HCT116 (cell line): ENCODE measurements around the gene UGGT2. TPM values are rescaled to one million over a fixed set of nuclear protein-coding genes. Genes with fewer than 3 reads are reported as not detected.

Experiments
- ATAC-seq: fragments of 200-7000 bp; cut with Tn5 transposase; 2 replicates; pipeline ENCODE4 v1.9.1; 2020; ENCODE audit warnings: mild to moderate bottlenecking, moderate library complexity
- BruUV-seq: library from RNA; stranded (reverse); fragments of 400-500 nt; replicated peaks from 2 replicates; lab custom pipeline; 2021; lab: Mats Ljungman, UMichigan
- CTCF ChIA-PET: fragments of 300-600 bp; sonication (Branson Sonifier 250); formaldehyde crosslinking; loops from one replicate; lab custom pipeline; 2021; ENCODE audit warnings: antibody characterized with exemption; lab: Charles Lee
- POLR2A ChIA-PET: fragments of 300-600, 350-600 bp; sonication (Branson Sonifier 250); formaldehyde crosslinking; loops from one replicate; lab custom pipeline; 2021; ENCODE audit warnings: antibody characterized with exemption; lab: Charles Lee
- RAD21 ChIA-PET, 2 experiments: fragments of 300-600 bp; sonication (Branson Sonifier 250); formaldehyde crosslinking; loops; one replicate each; lab custom pipeline; 2023; ENCODE audit warnings: low total read pairs in 2 of 2; ENCODE audit not compliant: uncharacterized antibody in 2 of 2, unreplicated experiment in 2 of 2, low non-redundant PET in 1 of 2; lab: Charles Lee
- DNase-seq: peaks from one replicate; pipeline ENCODE4 v3.0.0-alpha.2; 2010; ENCODE audit warnings: low read depth, low spot score
- H2AFZ ChIP-seq: fragments of 200-600 bp; shearing (Covaris generic), sonication (generic); 2 replicates; pipeline ENCODE4 v1.6.1; 2017; ENCODE audit warnings: low read depth, mixed run types, mixed read lengths, antibody characterized with exemption, low read length; ENCODE audit not compliant: poor library complexity, severe bottlenecking
- H3K27ac ChIP-seq: 2 replicates; pipeline ENCODE4 v1.5.1; 2012; ENCODE audit warnings: low read depth, low read length
- H3K27me3 ChIP-seq: fragments of 200-600 bp; sonication (generic); 2 replicates; pipeline ENCODE4 v1.6.1; 2016; ENCODE audit warnings: mixed run types, low read length, mixed read lengths; ENCODE audit not compliant: insufficient read depth
- H3K36me3 ChIP-seq, 2 experiments: fragments of 200-500 bp in 1 of 2; fragments of 200-600 bp in 1 of 2; sonication (Bioruptor generic) in 1 of 2; sonication (generic) in 1 of 2; 2 replicates each; pipeline versions ENCODE4 v1.5.1 to v1.6.1; 2014 to 2016; ENCODE audit warnings: low read length in 2 of 2, inconsistent platforms in 1 of 2, mixed read lengths in 1 of 2, mixed run types in 1 of 2; ENCODE audit not compliant: insufficient read depth in 2 of 2, control insufficient read depth in 1 of 2
- H3K4me1 ChIP-seq, 2 experiments: fragments of 200-600 bp in 1 of 2; sonication (generic) in 1 of 2; 2 replicates each; pipeline versions ENCODE4 v1.5.1 to v1.6.1; 2012 to 2017; ENCODE audit warnings: low read length in 2 of 2, inconsistent platforms in 1 of 2, mild to moderate bottlenecking in 1 of 2, mixed read lengths in 1 of 2, mixed run types in 1 of 2, moderate library complexity in 1 of 2; ENCODE audit not compliant: insufficient read depth in 2 of 2, control insufficient read depth in 1 of 2
- H3K4me2 ChIP-seq: fragments of 200-600 bp; sonication (generic); 2 replicates; pipeline ENCODE4 v1.6.1; 2017; ENCODE audit warnings: mixed run types, low read length, mixed read lengths
- H3K4me3 ChIP-seq, 2 experiments: fragments of 200-600 bp in 1 of 2; sonication (generic) in 1 of 2; replicated peaks in 1 of 2; 2 replicates each; pipeline ENCODE4 v1.5.1; 2011 to 2016; ENCODE audit warnings: low read length in 2 of 2, control low read depth in 1 of 2, low read depth in 1 of 2, mild to moderate bottlenecking in 1 of 2, mixed read lengths in 1 of 2, mixed run types in 1 of 2
- H3K79me2 ChIP-seq: fragments of 200-600 bp; sonication (generic); 2 replicates; pipeline ENCODE4 v1.6.1; 2017; ENCODE audit warnings: mild to moderate bottlenecking, mixed run types, low read length, moderate library complexity, mixed read lengths; ENCODE audit not compliant: insufficient read depth
- H3K9ac ChIP-seq: fragments of 200-600 bp; sonication (generic); 2 replicates; pipeline ENCODE4 v1.6.1; 2016; ENCODE audit warnings: low read length, mixed read lengths
- H3K9me2 ChIP-seq: fragments of 200-600 bp; sonication (generic), shearing (Covaris generic); 2 replicates; pipeline ENCODE4 v1.6.1; 2017; ENCODE audit warnings: mixed run types, mild to moderate bottlenecking, moderate library complexity; ENCODE audit not compliant: insufficient read depth
- H3K9me3 ChIP-seq, 2 experiments: fragments of 200-500 bp in 1 of 2; fragments of 200-600 bp in 1 of 2; sonication (Bioruptor generic) in 1 of 2; sonication (generic) in 1 of 2; 2 replicates each; pipeline ENCODE4 v1.6.1; 2014 to 2017; ENCODE audit warnings: low read length in 2 of 2, mixed read lengths in 2 of 2, inconsistent platforms in 1 of 2, low read depth in 1 of 2, mild to moderate bottlenecking in 1 of 2, mixed run types in 1 of 2, moderate library complexity in 1 of 2; ENCODE audit not compliant: control insufficient read depth in 1 of 2, insufficient read depth in 1 of 2
- H4K20me1 ChIP-seq: fragments of 200-600 bp; sonication (generic), shearing (Covaris generic); 2 replicates; pipeline ENCODE4 v1.6.1; 2017; ENCODE audit warnings: mixed run types, mild to moderate bottlenecking, moderate library complexity; ENCODE audit not compliant: insufficient read depth
- CBX3 ChIP-seq: IDR thresholded peaks from 2 replicates; pipeline ENCODE4 v1.6.1; 2012; ENCODE audit warnings: low read depth
- EZH2phosphoT487 ChIP-seq: fragments of 200-600 bp; IDR thresholded peaks from 2 replicates; pipeline ENCODE4 v1.6.1; 2018; ENCODE audit warnings: antibody characterized with exemption, borderline replicate concordance
- RAD21 ChIP-seq: IDR thresholded peaks from 2 replicates; pipeline ENCODE4 v1.6.1; 2012; ENCODE audit warnings: low read depth, mild to moderate bottlenecking
- SIN3A ChIP-seq: IDR thresholded peaks from 2 replicates; pipeline ENCODE4 v1.6.1; 2012; ENCODE audit warnings: low read depth
- SRF ChIP-seq: IDR thresholded peaks from 2 replicates; pipeline ENCODE4 v1.6.1; 2012; ENCODE audit warnings: low read depth
- TCF7L2 ChIP-seq: IDR thresholded peaks from 2 replicates; pipeline ENCODE4 v1.7.0; 2011; ENCODE audit warnings: borderline replicate concordance, inconsistent platforms; ENCODE audit not compliant: insufficient read depth, insufficient read length; ENCODE audit errors: extremely low read depth
- YY1 ChIP-seq: IDR thresholded peaks from 2 replicates; pipeline ENCODE4 v1.6.1; 2011; ENCODE audit warnings: low read length, low read depth, moderate library complexity, mild to moderate bottlenecking; ENCODE audit not compliant: insufficient replicate concordance; ENCODE audit errors: extremely low read depth
- ZNF274 ChIP-seq: fragments of 200-500 bp; sonication (Bioruptor generic); IDR thresholded peaks from 2 replicates; pipeline ENCODE4 v1.6.1; 2014; ENCODE audit warnings: mild to moderate bottlenecking, low read depth, low read length, inconsistent platforms
- intact Hi-C: fragments of 100-400 bp; cut with micrococcal nuclease; formaldehyde crosslinking; loops from 2 replicates; pipeline ENCODE4 v1.10.0; 2022
- total RNA-seq: library from RNA; stranded (reverse); gene quantifications from one replicate; pipeline ENCODE4 v1.2.1, GENCODE V29; 2021; ENCODE audit not compliant: unreplicated experiment
- TF ChIP-seq, protein P1 (sequence below): IDR thresholded peaks from 2 replicates; pipeline ENCODE4 v1.6.1; 2011; ENCODE audit warnings: mild to moderate bottlenecking, low read length, moderate library complexity; ENCODE audit not compliant: insufficient replicate concordance; ENCODE audit errors: extremely low read depth
- TF ChIP-seq, protein P2 (sequence below): IDR thresholded peaks from 2 replicates; pipeline ENCODE4 v1.6.1; 2012
- TF ChIP-seq, protein P3 (sequence below): IDR thresholded peaks from 2 replicates; pipeline ENCODE4 v1.6.1; 2012; ENCODE audit warnings: low read depth

UGGT2 gene
- total RNA-seq, 1 experiment from 2014 or later, result 27.1 TPM

DNA sequence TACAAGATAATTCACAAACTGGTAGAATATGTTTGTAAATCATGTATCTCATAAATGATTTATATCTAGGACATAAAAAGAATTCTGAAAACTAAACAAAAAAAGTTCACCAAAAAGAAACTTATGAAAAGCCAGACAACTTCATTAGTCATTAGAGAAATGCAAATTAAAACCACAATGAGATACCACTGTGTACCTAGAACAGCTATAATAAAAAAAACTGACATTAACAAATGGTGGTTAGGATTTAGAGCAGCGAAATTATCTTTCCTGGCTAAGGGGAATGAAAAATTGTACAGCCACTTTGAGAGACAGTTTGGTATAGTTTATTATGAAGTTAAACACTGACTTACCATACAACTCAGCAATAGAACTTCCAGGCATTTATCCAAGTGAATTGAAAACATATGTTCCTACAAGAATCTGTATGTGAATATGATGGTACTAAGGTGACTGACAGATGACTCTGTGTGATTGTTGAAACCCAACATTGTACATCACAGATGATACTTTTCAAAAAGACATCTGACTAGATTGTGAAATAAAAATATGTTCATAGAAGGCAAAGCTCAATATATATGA is 41.8 kb downstream of the UGGT2 start:
- TF ChIP-seq, protein P1, sequence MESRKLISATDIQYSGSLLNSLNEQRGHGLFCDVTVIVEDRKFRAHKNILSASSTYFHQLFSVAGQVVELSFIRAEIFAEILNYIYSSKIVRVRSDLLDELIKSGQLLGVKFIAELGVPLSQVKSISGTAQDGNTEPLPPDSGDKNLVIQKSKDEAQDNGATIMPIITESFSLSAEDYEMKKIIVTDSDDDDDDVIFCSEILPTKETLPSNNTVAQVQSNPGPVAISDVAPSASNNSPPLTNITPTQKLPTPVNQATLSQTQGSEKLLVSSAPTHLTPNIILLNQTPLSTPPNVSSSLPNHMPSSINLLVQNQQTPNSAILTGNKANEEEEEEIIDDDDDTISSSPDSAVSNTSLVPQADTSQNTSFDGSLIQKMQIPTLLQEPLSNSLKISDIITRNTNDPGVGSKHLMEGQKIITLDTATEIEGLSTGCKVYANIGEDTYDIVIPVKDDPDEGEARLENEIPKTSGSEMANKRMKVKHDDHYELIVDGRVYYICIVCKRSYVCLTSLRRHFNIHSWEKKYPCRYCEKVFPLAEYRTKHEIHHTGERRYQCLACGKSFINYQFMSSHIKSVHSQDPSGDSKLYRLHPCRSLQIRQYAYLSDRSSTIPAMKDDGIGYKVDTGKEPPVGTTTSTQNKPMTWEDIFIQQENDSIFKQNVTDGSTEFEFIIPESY, result no peak
- TF ChIP-seq TCF7L2 (no peak), SIN3A (no peak), ZNF274 (no peak), EZH2phosphoT487 (no peak), SRF (no peak), YY1 (no peak), CBX3 (no peak), RAD21 (no peak)
- TF ChIP-seq, protein P2, sequence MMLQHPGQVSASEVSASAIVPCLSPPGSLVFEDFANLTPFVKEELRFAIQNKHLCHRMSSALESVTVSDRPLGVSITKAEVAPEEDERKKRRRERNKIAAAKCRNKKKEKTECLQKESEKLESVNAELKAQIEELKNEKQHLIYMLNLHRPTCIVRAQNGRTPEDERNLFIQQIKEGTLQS, result no peak
- TF ChIP-seq, protein P3, sequence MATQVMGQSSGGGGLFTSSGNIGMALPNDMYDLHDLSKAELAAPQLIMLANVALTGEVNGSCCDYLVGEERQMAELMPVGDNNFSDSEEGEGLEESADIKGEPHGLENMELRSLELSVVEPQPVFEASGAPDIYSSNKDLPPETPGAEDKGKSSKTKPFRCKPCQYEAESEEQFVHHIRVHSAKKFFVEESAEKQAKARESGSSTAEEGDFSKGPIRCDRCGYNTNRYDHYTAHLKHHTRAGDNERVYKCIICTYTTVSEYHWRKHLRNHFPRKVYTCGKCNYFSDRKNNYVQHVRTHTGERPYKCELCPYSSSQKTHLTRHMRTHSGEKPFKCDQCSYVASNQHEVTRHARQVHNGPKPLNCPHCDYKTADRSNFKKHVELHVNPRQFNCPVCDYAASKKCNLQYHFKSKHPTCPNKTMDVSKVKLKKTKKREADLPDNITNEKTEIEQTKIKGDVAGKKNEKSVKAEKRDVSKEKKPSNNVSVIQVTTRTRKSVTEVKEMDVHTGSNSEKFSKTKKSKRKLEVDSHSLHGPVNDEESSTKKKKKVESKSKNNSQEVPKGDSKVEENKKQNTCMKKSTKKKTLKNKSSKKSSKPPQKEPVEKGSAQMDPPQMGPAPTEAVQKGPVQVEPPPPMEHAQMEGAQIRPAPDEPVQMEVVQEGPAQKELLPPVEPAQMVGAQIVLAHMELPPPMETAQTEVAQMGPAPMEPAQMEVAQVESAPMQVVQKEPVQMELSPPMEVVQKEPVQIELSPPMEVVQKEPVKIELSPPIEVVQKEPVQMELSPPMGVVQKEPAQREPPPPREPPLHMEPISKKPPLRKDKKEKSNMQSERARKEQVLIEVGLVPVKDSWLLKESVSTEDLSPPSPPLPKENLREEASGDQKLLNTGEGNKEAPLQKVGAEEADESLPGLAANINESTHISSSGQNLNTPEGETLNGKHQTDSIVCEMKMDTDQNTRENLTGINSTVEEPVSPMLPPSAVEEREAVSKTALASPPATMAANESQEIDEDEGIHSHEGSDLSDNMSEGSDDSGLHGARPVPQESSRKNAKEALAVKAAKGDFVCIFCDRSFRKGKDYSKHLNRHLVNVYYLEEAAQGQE, result no peak
- TF ChIP-seq, all 23 proteins: peak for 0
- no TSS peak for BruUV-seq
- H3K4me1 ChIP-seq, result no peaks in the 10 kb centered on the region
- DNase-seq (no peak), ATAC-seq (no peak)
- H3K4me2 ChIP-seq, result no peak overlapping the region
- POLR2A ChIA-PET, result no interaction called here
- no peak overlapping the region for H3K9ac ChIP-seq
- H2AFZ ChIP-seq, result no peak overlapping the region
- RAD21 ChIA-PET, result no interaction called here
- peaks cover 14% of the 10 kb centered on the region for H3K79me2 ChIP-seq
- intact Hi-C loops, result no loop called here
- H3K9me2 ChIP-seq, result no peaks in the 10 kb centered on the region
- no peaks in the 10 kb centered on the region for H4K20me1 ChIP-seq
- CTCF ChIA-PET, result interaction anchor here (1.2 kb wide), 1 partner anchor 9 kb away, joined by 4 read pairs; no protein-coding TSS in a partner anchor
- H3K27me3 ChIP-seq, result no peaks in the 10 kb centered on the region
- H3K27ac ChIP-seq, result no peak overlapping the region
- H3K9me3 ChIP-seq, result no peaks in the 10 kb centered on the region
- no peak overlapping the region for H3K4me3 ChIP-seq
- no peaks in the 10 kb centered on the region for H3K36me3 ChIP-seq
